Stimulated activated CD8-positive, alpha-beta memory T cell treated with anti-CD3 and anti-CD28 coated beads, Interleukin-15, amount 100 ng/mL, for 4 hours (primary cell): Measurements from ENCODE around the gene SPACA5B.
"Not testable (repeated sequence)": the region's sequence is repeated elsewhere in the genome, so short reads cannot be mapped to it uniquely, and the experiment has no call there.

ENCODE experiments used
- DNase-seq, 2 donors: peaks; one replicate each; pipeline ENCODE4 v3.0.0-alpha.2; 2020; ENCODE audit warnings: low read depth in 2 of 2

Gene SPACA5B

GRCh38 chrX:48130326-48130725 is at the start of gene SPACA5B:
TSS of gene SPACA5B (plus strand) at chrX:48130626. CDS start at chrX:48130688, 62 bp downstream.
- not testable (repeated sequence) for DNase-seq

GRCh38 chrX:48083212-48083611 is 47.2 kb upstream of the SPACA5B start:
- no peak for DNase-seq

DNA sequence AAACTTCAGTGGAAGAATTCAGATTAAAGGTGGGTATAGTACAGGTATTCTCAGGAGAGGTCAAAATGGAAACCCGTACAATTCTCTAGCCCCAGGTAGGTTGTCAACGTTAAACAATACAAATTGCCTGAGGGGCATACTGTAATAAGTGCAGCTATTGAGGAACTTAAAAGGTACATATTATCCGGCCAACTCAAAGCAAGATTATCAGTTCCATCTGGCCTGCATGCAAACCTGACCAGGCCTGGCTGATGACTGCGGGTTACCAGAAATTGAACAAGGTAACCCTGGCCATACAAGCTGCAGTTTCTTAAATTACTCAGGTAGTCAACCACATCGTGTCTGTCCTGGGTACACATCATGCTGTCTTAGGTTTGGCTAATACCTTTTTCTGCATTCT is 46.7 kb upstream of the SPACA5B start:
- no peak for DNase-seq

DNA sequence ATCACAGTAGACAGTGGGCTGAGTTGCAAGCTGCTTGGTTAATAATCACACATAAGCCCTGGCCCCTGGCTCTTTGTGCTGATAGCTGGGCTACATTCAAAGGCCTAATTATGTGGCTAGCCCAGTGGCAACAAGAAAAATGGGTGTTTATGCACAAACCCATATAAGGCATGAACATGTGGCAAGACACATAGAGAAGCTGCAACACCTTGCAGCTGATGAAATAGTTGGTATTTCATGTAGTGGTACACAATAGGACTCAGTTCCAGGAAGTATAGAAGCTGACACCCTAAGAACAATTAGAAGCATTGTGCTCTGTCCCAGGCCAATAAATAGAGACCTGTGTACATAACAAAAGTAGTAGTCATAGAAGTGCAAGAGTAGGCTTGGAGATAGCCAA is 44.3 kb upstream of the SPACA5B start:
- DNase-seq, result no peak

GRCh38 chrX:48090123-48090522 is 40.3 kb upstream of the SPACA5B start:
- no peak for DNase-seq

DNA sequence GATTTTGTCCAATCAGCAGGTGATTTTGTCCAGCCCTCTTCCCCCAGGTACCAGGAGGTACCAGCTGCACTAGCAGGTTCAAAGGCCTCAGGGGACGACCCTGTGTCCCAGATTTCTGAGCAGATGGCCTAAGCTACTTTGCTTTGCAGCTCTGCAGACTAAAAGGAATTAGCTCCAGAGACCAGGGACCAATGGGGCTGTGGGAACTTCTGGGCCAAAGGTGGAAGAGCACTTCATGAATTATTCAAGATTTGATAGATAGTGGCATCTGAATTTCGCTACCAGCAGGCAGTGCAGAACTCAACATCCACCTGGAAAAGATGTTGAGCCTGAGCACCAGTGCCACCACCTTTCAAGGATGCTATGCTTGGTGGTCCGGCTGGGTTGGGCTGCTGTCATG is 37.9 kb upstream of the SPACA5B start:
- not testable (repeated sequence) for DNase-seq

GRCh38 chrX:48101443-48101842 is 29.0 kb upstream of the SPACA5B start:
- no peak for DNase-seq

- DNase-seq, result no peak
Observed at GRCh38 chrX:48102874-48103374, 27.5 kb upstream of the SPACA5B start.

- DNase-seq, result no peak
Observed at GRCh38 chrX:48107717-48108116, 22.7 kb upstream of the SPACA5B start.

- not testable (repeated sequence) for DNase-seq
Observed at GRCh38 chrX:48125286-48125685, 5.1 kb upstream of the SPACA5B start.

DNA sequence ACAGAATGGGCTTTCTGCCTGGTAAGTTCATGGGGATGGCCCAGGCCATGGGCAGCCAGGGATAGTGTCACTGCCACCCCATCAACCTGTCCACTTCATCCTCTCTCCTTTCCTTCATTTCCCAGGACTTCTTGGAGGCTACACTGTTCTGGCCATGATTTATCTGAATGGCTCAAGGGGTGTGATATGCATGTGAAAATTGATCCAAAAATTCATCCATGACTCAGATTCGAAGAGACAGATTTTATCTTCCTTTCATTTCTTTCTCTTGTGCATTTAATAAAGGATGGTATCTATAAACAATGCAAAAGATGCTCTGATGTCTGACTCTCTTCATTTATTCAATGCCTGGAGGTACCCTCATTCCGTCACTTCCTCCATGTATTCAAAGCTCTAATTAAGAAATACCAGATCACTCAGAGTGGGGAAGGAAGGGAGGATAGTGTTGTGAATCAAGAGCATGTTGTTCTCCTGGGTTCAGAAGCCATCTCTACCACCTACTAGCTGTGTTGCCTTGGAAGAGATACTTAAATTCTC is 1.9 kb downstream of the SPACA5B start:
- DNase-seq, result not testable (repeated sequence)

DNA sequence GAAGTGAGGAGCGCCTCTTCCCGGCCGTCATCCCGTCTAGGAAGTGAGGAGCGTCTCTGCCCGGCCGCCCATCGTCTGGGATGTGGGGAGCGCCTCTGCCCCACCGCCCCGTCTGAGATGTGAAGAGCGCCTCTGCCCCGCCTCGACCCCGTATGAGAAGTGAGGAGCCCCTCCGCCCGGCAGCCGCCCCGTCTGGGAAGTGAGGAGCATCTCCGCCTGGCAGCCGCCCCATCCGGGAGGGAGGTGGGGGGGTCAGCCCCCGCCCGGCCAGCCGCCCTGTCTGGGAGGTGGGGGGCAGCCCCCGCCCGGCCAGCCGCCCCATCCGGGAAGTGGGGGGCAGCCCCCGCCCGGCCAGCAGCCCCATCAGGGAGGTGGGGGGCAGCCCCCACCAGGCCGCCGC is 8.7 kb downstream of the SPACA5B start:
- not testable (repeated sequence) for DNase-seq

- DNase-seq, result not testable (repeated sequence)
Observed at GRCh38 chrX:48141810-48142508, 11.5 kb downstream of the SPACA5B start.

DNA sequence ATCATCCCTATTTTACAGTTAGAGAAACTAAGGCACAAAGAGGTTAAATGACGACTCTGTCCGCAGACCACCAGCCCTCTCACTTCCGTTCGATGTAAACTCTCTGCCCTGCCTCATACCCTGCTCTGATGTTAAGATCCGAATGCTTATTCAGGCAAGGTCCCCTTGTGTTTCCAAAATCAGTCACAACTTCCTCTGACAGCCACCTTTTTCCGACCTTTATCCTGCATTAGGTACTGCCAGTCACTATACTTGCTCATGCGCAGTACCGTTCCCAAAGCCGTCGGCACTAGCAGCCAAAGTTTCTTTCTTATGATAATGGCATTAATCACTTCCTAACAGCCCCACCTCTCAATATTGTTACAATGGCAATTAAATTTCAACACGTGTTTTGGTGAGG is 12.3 kb downstream of the SPACA5B start:
- peak in 1 of 2 donors; percentile 7 for DNase-seq

GRCh38 chrX:48153769-48154168 is 23.3 kb downstream of the SPACA5B start:
- DNase-seq, result no peak

GRCh38 chrX:48154796-48155195 is 24.4 kb downstream of the SPACA5B start:
- DNase-seq, result no peak

GRCh38 chrX:48156014-48156413 is 25.6 kb downstream of the SPACA5B start:
- DNase-seq, result no peak

DNA sequence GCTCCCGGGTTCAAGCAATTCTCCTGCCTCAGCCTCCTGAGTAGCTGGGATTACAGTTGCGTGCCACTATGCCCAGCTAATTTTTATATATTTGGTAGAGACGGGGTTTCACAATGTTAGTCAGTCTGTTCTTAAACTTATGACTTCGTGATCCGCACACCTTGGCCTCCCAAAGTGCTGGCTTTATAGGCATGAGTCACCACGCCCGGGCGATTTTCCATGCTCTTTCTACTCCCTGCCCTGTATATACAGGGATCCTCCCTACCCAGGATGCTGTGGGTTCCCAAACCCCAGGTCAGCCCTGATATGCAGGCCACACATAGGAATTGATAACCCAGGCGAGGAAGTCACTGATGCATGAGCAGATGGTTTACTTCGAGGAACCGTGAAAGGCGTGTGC is 34.8 kb downstream of the SPACA5B start:
- DNase-seq, result no peak

- DNase-seq, result not testable (repeated sequence)
Observed at GRCh38 chrX:48166322-48166721, 35.9 kb downstream of the SPACA5B start.

- DNase-seq, result no peak
Observed at GRCh38 chrX:48179691-48180090, 49.3 kb downstream of the SPACA5B start.

- no peak for DNase-seq
Observed at GRCh38 chrX:48180811-48181210, 50.4 kb downstream of the SPACA5B start.

GRCh38 chrX:48181882-48182281 is 51.5 kb downstream of the SPACA5B start:
- DNase-seq, result not testable (repeated sequence)
